ENCODE measurements around the gene RPP40. TPM values are rescaled to one million over a fixed set of nuclear protein-coding genes. Genes with fewer than 3 reads are reported as not detected.

Gene RPP40
- polyA plus RNA-seq, 1 donor from 2014 or later: 16.2 TPM

DNA sequence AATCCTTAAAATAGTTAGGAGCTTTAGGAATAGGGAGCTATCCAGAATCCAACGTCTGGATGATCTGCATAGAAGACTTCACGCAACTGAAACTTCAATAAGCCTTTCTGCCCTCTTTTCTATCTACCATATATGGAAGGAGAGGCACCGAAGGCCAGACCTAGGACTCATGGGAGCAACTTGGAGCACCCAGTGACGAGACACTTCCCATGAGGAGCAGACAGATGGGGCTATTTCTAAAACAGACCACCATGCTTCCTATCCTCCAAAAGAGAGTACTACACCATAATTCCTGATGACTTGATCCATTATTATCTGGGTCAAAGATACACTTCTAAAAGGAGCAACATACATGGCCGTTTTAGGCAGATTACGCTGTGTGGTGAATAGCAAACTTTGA is 6.0 kb downstream of the RPP40 start:
- no peak overlapping the region for H2AFZ ChIP-seq (ENCODE audit: low read depth, low read length)
- no peak overlapping the region for H3K9ac ChIP-seq (ENCODE audit: low read length)
- no peaks in the 10 kb centered on the region for H3K79me2 ChIP-seq (replicated peaks; ENCODE audit: insufficient read depth, low read length)

DNA sequence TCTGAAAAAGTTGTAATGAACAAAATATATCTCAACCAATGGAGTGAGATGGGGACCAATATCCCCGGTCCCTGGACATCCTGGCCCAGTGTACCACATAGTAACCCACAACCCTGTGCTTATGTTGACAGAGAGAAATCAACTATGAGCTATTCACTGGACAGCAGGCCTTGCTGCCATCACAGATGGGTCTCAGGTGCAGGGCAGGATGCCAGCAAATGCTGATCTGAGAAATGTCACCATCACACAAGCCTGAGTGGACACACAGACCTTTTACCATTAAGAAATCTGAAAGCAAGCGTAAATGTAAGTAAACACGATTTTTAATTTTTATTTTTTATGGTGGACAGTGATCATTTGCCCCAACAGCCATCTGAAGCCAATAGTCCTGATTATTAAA is 9.1 kb downstream of the RPP40 start:
- TF ChIP-seq RAD21 (conservative IDR thresholded peaks at IDR 0.05): no peak
- TF ChIP-seq, protein P1, sequence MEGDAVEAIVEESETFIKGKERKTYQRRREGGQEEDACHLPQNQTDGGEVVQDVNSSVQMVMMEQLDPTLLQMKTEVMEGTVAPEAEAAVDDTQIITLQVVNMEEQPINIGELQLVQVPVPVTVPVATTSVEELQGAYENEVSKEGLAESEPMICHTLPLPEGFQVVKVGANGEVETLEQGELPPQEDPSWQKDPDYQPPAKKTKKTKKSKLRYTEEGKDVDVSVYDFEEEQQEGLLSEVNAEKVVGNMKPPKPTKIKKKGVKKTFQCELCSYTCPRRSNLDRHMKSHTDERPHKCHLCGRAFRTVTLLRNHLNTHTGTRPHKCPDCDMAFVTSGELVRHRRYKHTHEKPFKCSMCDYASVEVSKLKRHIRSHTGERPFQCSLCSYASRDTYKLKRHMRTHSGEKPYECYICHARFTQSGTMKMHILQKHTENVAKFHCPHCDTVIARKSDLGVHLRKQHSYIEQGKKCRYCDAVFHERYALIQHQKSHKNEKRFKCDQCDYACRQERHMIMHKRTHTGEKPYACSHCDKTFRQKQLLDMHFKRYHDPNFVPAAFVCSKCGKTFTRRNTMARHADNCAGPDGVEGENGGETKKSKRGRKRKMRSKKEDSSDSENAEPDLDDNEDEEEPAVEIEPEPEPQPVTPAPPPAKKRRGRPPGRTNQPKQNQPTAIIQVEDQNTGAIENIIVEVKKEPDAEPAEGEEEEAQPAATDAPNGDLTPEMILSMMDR (IDR thresholded peaks at IDR 0.05; ENCODE audit: poor library complexity, severe bottlenecking): no peak
- TF ChIP-seq EZH2 (IDR thresholded peaks at IDR 0.05; ENCODE audit: borderline replicate concordance, insufficient read depth, low read length, poor library complexity, severe bottlenecking): no peak
- TF ChIP-seq, protein P2, sequence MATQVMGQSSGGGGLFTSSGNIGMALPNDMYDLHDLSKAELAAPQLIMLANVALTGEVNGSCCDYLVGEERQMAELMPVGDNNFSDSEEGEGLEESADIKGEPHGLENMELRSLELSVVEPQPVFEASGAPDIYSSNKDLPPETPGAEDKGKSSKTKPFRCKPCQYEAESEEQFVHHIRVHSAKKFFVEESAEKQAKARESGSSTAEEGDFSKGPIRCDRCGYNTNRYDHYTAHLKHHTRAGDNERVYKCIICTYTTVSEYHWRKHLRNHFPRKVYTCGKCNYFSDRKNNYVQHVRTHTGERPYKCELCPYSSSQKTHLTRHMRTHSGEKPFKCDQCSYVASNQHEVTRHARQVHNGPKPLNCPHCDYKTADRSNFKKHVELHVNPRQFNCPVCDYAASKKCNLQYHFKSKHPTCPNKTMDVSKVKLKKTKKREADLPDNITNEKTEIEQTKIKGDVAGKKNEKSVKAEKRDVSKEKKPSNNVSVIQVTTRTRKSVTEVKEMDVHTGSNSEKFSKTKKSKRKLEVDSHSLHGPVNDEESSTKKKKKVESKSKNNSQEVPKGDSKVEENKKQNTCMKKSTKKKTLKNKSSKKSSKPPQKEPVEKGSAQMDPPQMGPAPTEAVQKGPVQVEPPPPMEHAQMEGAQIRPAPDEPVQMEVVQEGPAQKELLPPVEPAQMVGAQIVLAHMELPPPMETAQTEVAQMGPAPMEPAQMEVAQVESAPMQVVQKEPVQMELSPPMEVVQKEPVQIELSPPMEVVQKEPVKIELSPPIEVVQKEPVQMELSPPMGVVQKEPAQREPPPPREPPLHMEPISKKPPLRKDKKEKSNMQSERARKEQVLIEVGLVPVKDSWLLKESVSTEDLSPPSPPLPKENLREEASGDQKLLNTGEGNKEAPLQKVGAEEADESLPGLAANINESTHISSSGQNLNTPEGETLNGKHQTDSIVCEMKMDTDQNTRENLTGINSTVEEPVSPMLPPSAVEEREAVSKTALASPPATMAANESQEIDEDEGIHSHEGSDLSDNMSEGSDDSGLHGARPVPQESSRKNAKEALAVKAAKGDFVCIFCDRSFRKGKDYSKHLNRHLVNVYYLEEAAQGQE (IDR thresholded peaks at IDR 0.05; ENCODE audit: borderline replicate concordance): no peak
- no peak for TF ChIP-seq MXI1 (conservative IDR thresholded peaks at IDR 0.05; ENCODE audit: poor library complexity, severe bottlenecking)
- no peak for TF ChIP-seq SMC3 (conservative IDR thresholded peaks at IDR 0.05; ENCODE audit: poor library complexity)
- no peak for TF ChIP-seq EP300 (conservative IDR thresholded peaks at IDR 0.05; ENCODE audit: poor library complexity, severe bottlenecking)
- TF ChIP-seq TAF1 (IDR thresholded peaks at IDR 0.05; ENCODE audit: low read depth): no peak
- TF ChIP-seq POLR2AphosphoS5 (IDR thresholded peaks at IDR 0.05): no peak
- H3K79me2 ChIP-seq (replicated peaks; ENCODE audit: insufficient read depth, low read length): no peaks in the 10 kb centered on the region
- H3K9ac ChIP-seq (ENCODE audit: low read length): no peak overlapping the region
- no peak overlapping the region for H3K4me2 ChIP-seq (ENCODE audit: low read length)
- no peaks in the 10 kb centered on the region for H3K27me3 ChIP-seq (ENCODE audit: insufficient read depth, low read depth, low read length)
- no peaks in the 10 kb centered on the region for H4K20me1 ChIP-seq (ENCODE audit: insufficient read depth)
- no peaks in the 10 kb centered on the region for H3K9me2 ChIP-seq (ENCODE audit: insufficient read depth, low read length)
- no peak overlapping the region for H3K27ac ChIP-seq (ENCODE audit: low read length)
- H3K9me3 ChIP-seq (ENCODE audit: low read length): no peaks in the 10 kb centered on the region
- H3K4me3 ChIP-seq (ENCODE audit: low read length): no peak overlapping the region
- H3K36me3 ChIP-seq (ENCODE audit: insufficient read depth, low read length): no peaks in the 10 kb centered on the region
- H2AFZ ChIP-seq (ENCODE audit: low read depth, low read length): no peak overlapping the region
- H3F3A ChIP-seq (ENCODE audit: insufficient read depth, low read length, poor library complexity, severe bottlenecking): no peaks in the 10 kb centered on the region

More for the DNA sequence above, 6.0 kb downstream of the RPP40 start:
- Histone ChIP-seq H3K4me3 (ENCODE audit: low read length) (no peak overlapping the region), H3K36me3 (ENCODE audit: insufficient read depth, low read length) (no peaks in the 10 kb centered on the region), H3F3A (ENCODE audit: insufficient read depth, low read length, poor library complexity, severe bottlenecking) (no peaks in the 10 kb centered on the region), H4K20me1 (ENCODE audit: insufficient read depth) (no peaks in the 10 kb centered on the region), H3K9me2 (ENCODE audit: insufficient read depth, low read length) (no peaks in the 10 kb centered on the region), H3K4me2 (ENCODE audit: low read length) (no peak overlapping the region), H3K27ac (ENCODE audit: low read length) (no peak overlapping the region), H3K9me3 (ENCODE audit: low read length) (no peaks in the 10 kb centered on the region), H3K27me3 (ENCODE audit: insufficient read depth, low read depth, low read length) (no peaks in the 10 kb centered on the region)
- TF ChIP-seq RAD21 (conservative IDR thresholded peaks at IDR 0.05) (no peak), MXI1 (conservative IDR thresholded peaks at IDR 0.05; ENCODE audit: poor library complexity, severe bottlenecking) (no peak), TAF1 (IDR thresholded peaks at IDR 0.05; ENCODE audit: low read depth) (no peak), EZH2 (IDR thresholded peaks at IDR 0.05; ENCODE audit: borderline replicate concordance, insufficient read depth, low read length, poor library complexity, severe bottlenecking) (no peak), SMC3 (conservative IDR thresholded peaks at IDR 0.05; ENCODE audit: poor library complexity) (no peak), EP300 (conservative IDR thresholded peaks at IDR 0.05; ENCODE audit: poor library complexity, severe bottlenecking) (no peak)
- TF ChIP-seq, protein P1 (IDR thresholded peaks at IDR 0.05; ENCODE audit: poor library complexity, severe bottlenecking): no peak
